Gastroesophageal sphincter (tissue), 4 donors: ENCODE data around the gene DNAJC6. TPM values are rescaled to one million over a fixed set of nuclear protein-coding genes. Genes with fewer than 3 reads are reported as not detected.

ENCODE experiments used
- ATAC-seq: fragments of 150-250 bp; one replicate; pipeline ENCODE4 v1.9.1; 2016; ENCODE audit warnings: mild to moderate bottlenecking, moderate library complexity
- H3K27ac ChIP-seq, 4 donors: fragments of 200-600 bp; sonication (generic) in 3 of 4; 1 replicate in 3 of 4; 2 replicates in 1 of 4; pipeline ENCODE4 v1.5.1; 2016 to 2019
- H3K27me3 ChIP-seq: fragments of 200-600 bp; sonication (generic); one replicate; pipeline ENCODE4 v1.5.1; 2019
- H3K36me3 ChIP-seq, 2 donors: fragments of 200-600 bp; sonication (generic); one replicate each; pipeline ENCODE4 v1.5.1; 2019; ENCODE audit warnings: control low read depth in 1 of 2
- H3K4me1 ChIP-seq, 3 donors: fragments of 200-600 bp; sonication (generic); 1 replicate in 2 of 3; 2 replicates in 1 of 3; pipeline ENCODE4 v1.5.1; 2016 to 2019; ENCODE audit warnings: control low read depth in 2 of 3
- H3K4me3 ChIP-seq, 2 donors: fragments of 200-600 bp; sonication (generic); one replicate each; pipeline ENCODE4 v1.5.1; 2019; ENCODE audit warnings: mild to moderate bottlenecking in 1 of 2, moderate library complexity in 1 of 2
- H3K9me3 ChIP-seq, 3 donors: fragments of 200-600 bp; sonication (generic); one replicate each; pipeline ENCODE4 v1.5.1; 2017 to 2019; ENCODE audit warnings: control low read depth in 2 of 3
- EP300 ChIP-seq: sonication (generic); formaldehyde crosslinking; IDR thresholded peaks from one replicate; pipeline ENCODE4 v1.6.1; 2017; ENCODE audit warnings: antibody characterized with exemption, mild to moderate bottlenecking
- POLR2A ChIP-seq, 2 donors: fragments of 450-650 bp; IDR thresholded peaks; one replicate each; pipeline ENCODE4 v1.6.1; 2017; ENCODE audit warnings: antibody characterized with exemption in 2 of 2, mild to moderate bottlenecking in 2 of 2, moderate library complexity in 1 of 2
- POLR2AphosphoS5 ChIP-seq: sonication (generic); formaldehyde crosslinking; IDR thresholded peaks from one replicate; pipeline ENCODE4 v1.6.1; 2017; ENCODE audit warnings: antibody characterized with exemption
- WGBS, 2 donors: methylation state at CpG; one replicate each; pipeline ENCODE4 v1.1.5; 2018; ENCODE audit warnings: low coverage in 1 of 2; 5-methylcytosine and 5-hydroxymethylcytosine counted together
- total RNA-seq, 4 donors: library from RNA; depleted of rRNA; stranded (reverse); fragments of >200 nt; gene quantifications; one replicate each; pipeline ENCODE4 v1.1.0, GENCODE V29; 2016
- TF ChIP-seq, protein P1 (sequence below), 4 experiments: fragments of 200-600 bp in 2 of 4; fragments of 450-650 bp in 2 of 4; sonication (generic) in 1 of 4; IDR thresholded peaks; one replicate each; pipeline ENCODE4 v1.5.1; 2017 to 2019; ENCODE audit warnings: antibody characterized with exemption in 4 of 4, mild to moderate bottlenecking in 2 of 4, moderate library complexity in 2 of 4

Gene DNAJC6
- total RNA-seq, 4 donors from 2014 or later, result 2.0 to 5.3 (median 3.2) TPM

GRCh38 chr1:65429806-65430205, 120.5 kb downstream of the DNAJC6 start:
- peaks cover 3 to 79% of the 10 kb centered on the region in 2 donors for H3K36me3 ChIP-seq
- H3K4me3 ChIP-seq, result no peak overlapping the region
- peak; percentile 36 for ATAC-seq
- peak overlapping the region in 3 of 4 donors; percentile 2 to 58 (median 25) for H3K27ac ChIP-seq
- 49 to 50% methylated on average over 7 of the region's 7 CpGs for WGBS, 2 donors
- H3K4me1 ChIP-seq, result peaks cover 0 to 35% (median 0%) of the 10 kb centered on the region in 3 donors
- no peaks in the 10 kb centered on the region for H3K27me3 ChIP-seq
- H3K9me3 ChIP-seq, result no peaks in the 10 kb centered on the region
- peak; percentile 37 for TF ChIP-seq POLR2AphosphoS5
- TF ChIP-seq EP300, result no peak
- TF ChIP-seq POLR2A (IDR thresholded peaks at IDR 0.05), result no peak

- 0 to 38% methylated on average over 1 of the region's 1 CpG for WGBS, 2 donors
- no peak for ATAC-seq
Measured at GRCh38 chr1:65431111-65431705, 121.9 kb downstream of the DNAJC6 start.

DNA sequence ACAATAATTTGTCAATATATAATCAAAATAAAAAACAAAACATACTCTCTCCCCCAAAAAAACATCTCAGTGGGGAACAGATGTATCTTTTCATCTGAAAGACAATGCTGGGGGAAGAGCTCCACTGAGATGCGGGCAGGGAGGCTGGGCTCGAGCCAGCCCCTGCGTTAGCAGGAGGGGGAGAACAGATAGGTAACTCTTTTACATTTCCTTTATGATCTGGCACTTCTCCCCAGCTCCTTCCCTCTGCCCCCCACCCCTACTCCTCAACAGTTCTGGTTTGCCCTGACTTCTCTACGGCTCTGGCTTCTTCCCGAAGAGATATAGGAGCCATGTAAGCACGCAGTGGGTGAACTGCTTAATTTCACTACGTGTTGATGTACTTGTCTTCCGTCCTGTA, 123.6 kb downstream of the DNAJC6 start:
- no peaks in the 10 kb centered on the region for H3K27me3 ChIP-seq
- H3K4me1 ChIP-seq, result peaks cover 0 to 35% (median 5%) of the 10 kb centered on the region in 3 donors
- peaks cover 0 to 51% of the 10 kb centered on the region in 2 donors for H3K36me3 ChIP-seq
- H3K27ac ChIP-seq, result no peak overlapping the region
- TF ChIP-seq, protein P1, sequence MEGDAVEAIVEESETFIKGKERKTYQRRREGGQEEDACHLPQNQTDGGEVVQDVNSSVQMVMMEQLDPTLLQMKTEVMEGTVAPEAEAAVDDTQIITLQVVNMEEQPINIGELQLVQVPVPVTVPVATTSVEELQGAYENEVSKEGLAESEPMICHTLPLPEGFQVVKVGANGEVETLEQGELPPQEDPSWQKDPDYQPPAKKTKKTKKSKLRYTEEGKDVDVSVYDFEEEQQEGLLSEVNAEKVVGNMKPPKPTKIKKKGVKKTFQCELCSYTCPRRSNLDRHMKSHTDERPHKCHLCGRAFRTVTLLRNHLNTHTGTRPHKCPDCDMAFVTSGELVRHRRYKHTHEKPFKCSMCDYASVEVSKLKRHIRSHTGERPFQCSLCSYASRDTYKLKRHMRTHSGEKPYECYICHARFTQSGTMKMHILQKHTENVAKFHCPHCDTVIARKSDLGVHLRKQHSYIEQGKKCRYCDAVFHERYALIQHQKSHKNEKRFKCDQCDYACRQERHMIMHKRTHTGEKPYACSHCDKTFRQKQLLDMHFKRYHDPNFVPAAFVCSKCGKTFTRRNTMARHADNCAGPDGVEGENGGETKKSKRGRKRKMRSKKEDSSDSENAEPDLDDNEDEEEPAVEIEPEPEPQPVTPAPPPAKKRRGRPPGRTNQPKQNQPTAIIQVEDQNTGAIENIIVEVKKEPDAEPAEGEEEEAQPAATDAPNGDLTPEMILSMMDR (IDR thresholded peaks at IDR 0.05), result no peak
- TF ChIP-seq POLR2A (IDR thresholded peaks at IDR 0.05), result no peak
- TF ChIP-seq EP300, result no peak
- no peak for TF ChIP-seq POLR2AphosphoS5
- no peaks in the 10 kb centered on the region for H3K9me3 ChIP-seq
- ATAC-seq, result no peak
- WGBS, 2 donors, result 71 to 73% methylated on average over 7 to 8 of the region's 8 CpGs
- no peak overlapping the region for H3K4me3 ChIP-seq

More at GRCh38 chr1:65431111-65431705, 121.9 kb downstream of the DNAJC6 start:
- H3K9me3 ChIP-seq, result no peaks in the 10 kb centered on the region
- H3K4me1 ChIP-seq, result peaks cover 0 to 31% (median 5%) of the 10 kb centered on the region in 3 donors
- H3K27ac ChIP-seq, result peak overlapping the region in 2 of 4 donors; percentile 9 to 58
- peaks cover 0 to 69% of the 10 kb centered on the region in 2 donors for H3K36me3 ChIP-seq
- H3K27me3 ChIP-seq, result no peaks in the 10 kb centered on the region
- TF ChIP-seq, protein P1 (IDR thresholded peaks at IDR 0.05), result peak; percentile 27 to 62 (median 52)
- TF ChIP-seq POLR2AphosphoS5, result no peak
- no peak overlapping the region for H3K4me3 ChIP-seq

DNA sequence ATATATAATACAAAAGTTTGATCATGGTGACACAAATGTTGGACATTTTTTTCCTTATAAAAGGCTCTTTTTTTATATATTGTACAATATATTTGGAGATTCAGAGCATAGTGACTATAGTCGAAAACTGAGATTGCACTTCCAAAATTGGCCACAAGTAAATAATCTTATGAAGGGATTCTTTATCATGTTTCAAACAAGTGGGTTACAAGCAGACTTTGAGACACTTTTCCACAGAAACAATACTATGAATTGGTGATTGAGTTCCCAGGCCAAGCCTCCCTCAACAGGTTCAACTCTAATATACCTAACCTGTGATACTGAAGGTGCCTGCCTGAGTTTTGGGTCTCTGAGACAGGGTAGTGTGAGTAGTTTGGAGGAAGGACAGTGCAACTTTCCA, 124.9 kb downstream of the DNAJC6 start:
- Histone ChIP-seq H3K27me3 (no peaks in the 10 kb centered on the region), H3K9me3 (no peaks in the 10 kb centered on the region), H3K4me3 (no peak overlapping the region), H3K36me3 (peaks cover 0 to 40% of the 10 kb centered on the region in 2 donors), H3K27ac (no peak overlapping the region), H3K4me1 (peaks cover 0 to 35% (median 5%) of the 10 kb centered on the region in 3 donors)
- ATAC-seq, result no peak
- 67 to 70% methylated on average over 1 of the region's 1 CpG for WGBS, 2 donors
- TF ChIP-seq, protein P1 (IDR thresholded peaks at IDR 0.05), result no peak
- TF ChIP-seq POLR2A (IDR thresholded peaks at IDR 0.05), result no peak
- no peak for TF ChIP-seq POLR2AphosphoS5

GRCh38 chr1:65434760-65435159, 125.4 kb downstream of the DNAJC6 start:
- Histone ChIP-seq H3K9me3 (no peaks in the 10 kb centered on the region), H3K27ac (no peak overlapping the region), H3K36me3 (peaks cover 0 to 38% of the 10 kb centered on the region in 2 donors), H3K4me1 (peaks cover 0 to 33% (median 5%) of the 10 kb centered on the region in 3 donors), H3K4me3 (no peak overlapping the region), H3K27me3 (no peaks in the 10 kb centered on the region)
- TF ChIP-seq POLR2AphosphoS5 (no peak), POLR2A (IDR thresholded peaks at IDR 0.05) (no peak), EP300 (no peak)
- TF ChIP-seq, protein P1 (IDR thresholded peaks at IDR 0.05), result no peak
- 76 to 96% methylated on average over 2 to 3 of the region's 3 CpGs for WGBS, 2 donors
- no peak for ATAC-seq
